ENCODE results near the gene TRIM66.

GRCh38 chr11:8712506-8712905 lies 30.0 kb upstream of the TRIM66 start:
- no peak for TF ChIP-seq CTCF (IDR thresholded peaks at IDR 0.05; ENCODE audit: poor library complexity)
- TF ChIP-seq EZH2 (IDR thresholded peaks at IDR 0.05; ENCODE audit: borderline replicate concordance) = no peak

All from hepatocyte (in vitro differentiated cells).